ENCODE data around the gene PLAAT5. TPM values are rescaled to one million over a fixed set of nuclear protein-coding genes. Genes with fewer than 3 reads are reported as not detected.

Gene PLAAT5
- polyA plus RNA-seq, 3 donors, result 0.07 to 0.62 TPM; not detected in 1

DNA sequence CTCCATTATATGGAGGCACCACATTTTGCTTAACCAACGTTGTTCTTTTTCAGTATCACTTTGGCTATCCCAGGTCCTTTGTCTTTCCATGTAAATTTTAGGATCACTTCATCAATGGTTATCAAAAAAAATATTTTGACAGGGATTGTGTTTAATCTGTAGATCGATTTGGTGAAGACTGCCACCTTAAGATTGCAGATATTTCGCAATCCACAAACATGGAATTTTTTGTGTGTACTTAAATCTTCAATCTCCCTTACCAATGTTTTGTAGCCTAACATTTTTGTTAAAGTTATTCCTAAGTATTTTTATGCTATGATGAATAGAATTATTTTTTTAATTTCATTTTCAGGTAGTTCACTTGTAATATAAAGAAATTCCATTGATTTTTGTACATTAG is 18.6 kb downstream of the PLAAT5 start:
- no peak overlapping the region for H3K4me2 ChIP-seq (replicated peaks; ENCODE audit: extremely low read depth, low read length, poor library complexity, severe bottlenecking)
- no peak overlapping the region for H2AFZ ChIP-seq (ENCODE audit: insufficient read depth, low read depth, low read length, poor library complexity, severe bottlenecking)
- H3K9ac ChIP-seq (ENCODE audit: insufficient read depth, low read length, poor library complexity, severe bottlenecking), result no peak overlapping the region
- peaks cover 8 to 17% of the 10 kb centered on the region in 2 donors for H3K9me3 ChIP-seq (replicated peaks in 1 of 2; ENCODE audit: control insufficient read depth in 1 of 2, insufficient read depth in 1 of 2, low read length in 2 of 2)
- intact Hi-C loops (cut with micrococcal nuclease), result loop anchor here in 1 of 2 donors (10.0 kb wide), 1 partner anchor 262 kb away; no protein-coding TSS in a partner anchor
- Mint-ChIP-seq H3K9me3 (peaks cover 12 to 31% (median 26%) of the 10 kb centered on the region in 7 donors), H3K27ac (no peak overlapping the region), H3K36me3 (no peaks in the 10 kb centered on the region), H3K27me3 (ENCODE audit: low read depth in 3 of 3) (peaks cover 6 to 9% (median 6%) of the 10 kb centered on the region in 3 donors), H3K4me3 (no peak overlapping the region), H3K4me1 (no peaks in the 10 kb centered on the region)
- DNase-seq, result no peak
- H3K36me3 ChIP-seq (replicated peaks in 1 of 2; ENCODE audit: control insufficient read depth in 1 of 2, insufficient read depth in 2 of 2, low read length in 2 of 2), result no peaks in the 10 kb centered on the region
- H3K27ac ChIP-seq (ENCODE audit: low read depth in 1 of 2, low read length in 2 of 2), result no peak overlapping the region
- TF ChIP-seq, protein P1, sequence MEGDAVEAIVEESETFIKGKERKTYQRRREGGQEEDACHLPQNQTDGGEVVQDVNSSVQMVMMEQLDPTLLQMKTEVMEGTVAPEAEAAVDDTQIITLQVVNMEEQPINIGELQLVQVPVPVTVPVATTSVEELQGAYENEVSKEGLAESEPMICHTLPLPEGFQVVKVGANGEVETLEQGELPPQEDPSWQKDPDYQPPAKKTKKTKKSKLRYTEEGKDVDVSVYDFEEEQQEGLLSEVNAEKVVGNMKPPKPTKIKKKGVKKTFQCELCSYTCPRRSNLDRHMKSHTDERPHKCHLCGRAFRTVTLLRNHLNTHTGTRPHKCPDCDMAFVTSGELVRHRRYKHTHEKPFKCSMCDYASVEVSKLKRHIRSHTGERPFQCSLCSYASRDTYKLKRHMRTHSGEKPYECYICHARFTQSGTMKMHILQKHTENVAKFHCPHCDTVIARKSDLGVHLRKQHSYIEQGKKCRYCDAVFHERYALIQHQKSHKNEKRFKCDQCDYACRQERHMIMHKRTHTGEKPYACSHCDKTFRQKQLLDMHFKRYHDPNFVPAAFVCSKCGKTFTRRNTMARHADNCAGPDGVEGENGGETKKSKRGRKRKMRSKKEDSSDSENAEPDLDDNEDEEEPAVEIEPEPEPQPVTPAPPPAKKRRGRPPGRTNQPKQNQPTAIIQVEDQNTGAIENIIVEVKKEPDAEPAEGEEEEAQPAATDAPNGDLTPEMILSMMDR (IDR thresholded peaks at IDR 0.05), result no peak
- H3K4me1 ChIP-seq (ENCODE audit: control insufficient read depth in 1 of 2, insufficient read depth in 2 of 2, low read length in 2 of 2), result no peaks in the 10 kb centered on the region
- no peak overlapping the region for H3K4me3 ChIP-seq (replicated peaks in 1 of 3; ENCODE audit: low read depth in 2 of 3, low read length in 3 of 3)
- peaks cover 0 to 2% of the 10 kb centered on the region in 2 donors for H3K27me3 ChIP-seq (ENCODE audit: control insufficient read depth in 2 of 2, insufficient read depth in 2 of 2, low read length in 2 of 2)
- H3K79me2 ChIP-seq (ENCODE audit: insufficient read depth, low read length), result no peaks in the 10 kb centered on the region
- no peaks in the 10 kb centered on the region for H4K20me1 ChIP-seq (ENCODE audit: insufficient read depth, low read length)
- WGBS (ENCODE audit: insufficient coverage), result no CpG with 5 or more reads among the region's 3 CpGs

DNA sequence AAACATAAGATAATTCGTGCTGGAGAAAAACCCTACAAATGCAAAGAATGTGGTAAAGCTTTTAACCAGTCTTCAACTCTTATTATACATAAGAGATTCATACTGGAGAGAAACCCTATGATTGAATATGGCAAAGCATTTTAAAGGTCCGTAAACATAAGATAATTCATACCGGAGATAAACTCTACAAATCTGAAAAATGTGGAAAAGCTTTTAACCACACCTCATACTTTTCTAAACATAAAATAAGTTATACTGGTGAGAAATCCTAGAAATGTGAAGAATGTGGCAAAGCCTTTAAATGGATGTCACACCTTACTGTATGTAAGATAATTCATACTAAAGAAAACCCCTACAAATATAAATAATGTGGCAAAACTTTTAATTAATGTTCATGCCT is 20.7 kb downstream of the PLAAT5 start:
- intact Hi-C loops (cut with micrococcal nuclease), result loop anchor here in 1 of 2 donors (10.0 kb wide), 1 partner anchor 264 kb away; no protein-coding TSS in a partner anchor
- Histone ChIP-seq H3K27me3 (ENCODE audit: control insufficient read depth in 2 of 2, insufficient read depth in 2 of 2, low read length in 2 of 2) (peaks cover 0 to 6% of the 10 kb centered on the region in 2 donors), H3K4me1 (ENCODE audit: control insufficient read depth in 1 of 2, insufficient read depth in 2 of 2, low read length in 2 of 2) (no peaks in the 10 kb centered on the region), H3K9ac (ENCODE audit: insufficient read depth, low read length, poor library complexity, severe bottlenecking) (no peak overlapping the region), H3K27ac (ENCODE audit: low read depth in 1 of 2, low read length in 2 of 2) (no peak overlapping the region), H3K79me2 (ENCODE audit: insufficient read depth, low read length) (no peaks in the 10 kb centered on the region), H3K9me3 (replicated peaks in 1 of 2; ENCODE audit: control insufficient read depth in 1 of 2, insufficient read depth in 1 of 2, low read length in 2 of 2) (peaks cover 4 to 6% of the 10 kb centered on the region in 2 donors), H3K4me2 (replicated peaks; ENCODE audit: extremely low read depth, low read length, poor library complexity, severe bottlenecking) (no peak overlapping the region), H3K36me3 (replicated peaks in 1 of 2; ENCODE audit: control insufficient read depth in 1 of 2, insufficient read depth in 2 of 2, low read length in 2 of 2) (no peaks in the 10 kb centered on the region), H4K20me1 (ENCODE audit: insufficient read depth, low read length) (no peaks in the 10 kb centered on the region), H2AFZ (ENCODE audit: insufficient read depth, low read depth, low read length, poor library complexity, severe bottlenecking) (no peak overlapping the region), H3K4me3 (replicated peaks in 1 of 3; ENCODE audit: low read depth in 2 of 3, low read length in 3 of 3) (no peak overlapping the region)
- no CpG with 5 or more reads among the region's 3 CpGs for WGBS (ENCODE audit: insufficient coverage)
- DNase-seq, result no peak
- Mint-ChIP-seq H3K27me3 (ENCODE audit: low read depth in 3 of 3) (peaks cover 4 to 16% (median 7%) of the 10 kb centered on the region in 3 donors), H3K9me3 (peaks cover 0 to 19% (median 12%) of the 10 kb centered on the region in 7 donors), H3K36me3 (no peaks in the 10 kb centered on the region), H3K4me3 (no peak overlapping the region), H3K27ac (no peak overlapping the region), H3K4me1 (no peaks in the 10 kb centered on the region)
- TF ChIP-seq, protein P1 (IDR thresholded peaks at IDR 0.05), result no peak
